Subcutaneous adipose tissue (tissue), 4 donors: ENCODE measurements around the gene ASB5. TPM values are rescaled to one million over a fixed set of nuclear protein-coding genes. Genes with fewer than 3 reads are reported as not detected.

ENCODE experiments used
- CTCF ChIP-seq: fragments of 450-650 bp; IDR thresholded peaks from one replicate; pipeline ENCODE4 v1.5.1; 2016; ENCODE audit warnings: low read depth, mild to moderate bottlenecking, control low read depth, antibody characterized with exemption, moderate library complexity
- total RNA-seq, 4 donors: library from RNA; depleted of rRNA; stranded (reverse); fragments of >200 nt; gene quantifications; one replicate each; pipeline ENCODE4 v1.1.0, GENCODE V29; 2016

ASB5 gene
- total RNA-seq, 4 donors from 2014 or later, result not detected

- TF ChIP-seq CTCF, result no peak
These were observed 45.5 kb downstream of the ASB5 start for GRCh38 chr4:176223561-176223960.

- no peak for TF ChIP-seq CTCF
These were observed 46.9 kb downstream of the ASB5 start for GRCh38 chr4:176222149-176222548.

- no peak for TF ChIP-seq CTCF
These were observed 51.5 kb downstream of the ASB5 start for GRCh38 chr4:176217510-176217909.

- TF ChIP-seq CTCF, result no peak
These were observed 58.3 kb downstream of the ASB5 start for GRCh38 chr4:176210579-176211296.

GRCh38 chr4:176210101-176210500, 58.9 kb downstream of the ASB5 start:
- no peak for TF ChIP-seq CTCF

GRCh38 chr4:176209535-176209934, 59.5 kb downstream of the ASB5 start:
- TF ChIP-seq CTCF, result no peak

GRCh38 chr4:176207839-176208238, 61.2 kb downstream of the ASB5 start:
- TF ChIP-seq CTCF, result no peak
